OCI-LY1 (cell line): Measurements from ENCODE around the gene LSMEM2.

Experiments
- H2AFZ ChIP-seq: fragments of 200-600 bp; sonication (generic), shearing (Covaris generic); 2 replicates; pipeline ENCODE4 v1.6.0; 2014; ENCODE audit warnings: antibody characterized with exemption, mild to moderate bottlenecking, low read length
- H3F3A ChIP-seq: fragments of 200-600 bp; sonication (generic), shearing (Covaris generic); 2 replicates; pipeline ENCODE4 v1.6.0; 2014; ENCODE audit warnings: mild to moderate bottlenecking, antibody characterized with exemption, low read length, moderate library complexity; ENCODE audit not compliant: insufficient read depth
- H3K27ac ChIP-seq: fragments of 200-600 bp; sonication (generic); 2 replicates; pipeline ENCODE4 v1.5.1; 2014; ENCODE audit warnings: low read length, mixed run types, mild to moderate bottlenecking, low read depth; ENCODE audit not compliant: poor library complexity, severe bottlenecking
- H3K27me3 ChIP-seq: fragments of 200-600 bp; sonication (generic); 2 replicates; pipeline ENCODE4 v1.6.0; 2014; ENCODE audit warnings: antibody characterized with exemption, mild to moderate bottlenecking, low read length, moderate library complexity; ENCODE audit not compliant: insufficient read depth
- H3K36me3 ChIP-seq: fragments of 200-600 bp; sonication (generic); 2 replicates; pipeline ENCODE4 v1.6.1; 2014; ENCODE audit warnings: mild to moderate bottlenecking, antibody characterized with exemption, low read length, moderate library complexity, mixed read lengths; ENCODE audit not compliant: insufficient read depth
- H3K4me1 ChIP-seq: fragments of 200-600 bp; sonication (generic); 2 replicates; pipeline ENCODE4 v1.5.1; 2014; ENCODE audit warnings: mild to moderate bottlenecking, low read length, moderate library complexity; ENCODE audit not compliant: insufficient read depth, severe bottlenecking
- H3K4me2 ChIP-seq: fragments of 200-600 bp; sonication (generic), shearing (Covaris generic); 2 replicates; pipeline ENCODE4 v1.6.1; 2014; ENCODE audit warnings: low read length
- H3K4me3 ChIP-seq: fragments of 200-600 bp; sonication (generic); 2 replicates; pipeline ENCODE4 v1.5.1; 2014; ENCODE audit warnings: low read length, low read depth, mild to moderate bottlenecking, mixed read lengths; ENCODE audit not compliant: poor library complexity, severe bottlenecking
- H3K79me2 ChIP-seq: fragments of 200-600 bp; shearing (Covaris generic); 2 replicates; pipeline ENCODE4 v1.6.1; 2016; ENCODE audit warnings: mixed run types, low read length, mixed read lengths; ENCODE audit not compliant: insufficient read depth
- H3K9ac ChIP-seq: fragments of 200-600 bp; sonication (generic), shearing (Covaris generic); 2 replicates; pipeline ENCODE4 v1.6.1; 2014; ENCODE audit warnings: mild to moderate bottlenecking, low read length, mixed read lengths
- H3K9me2 ChIP-seq: fragments of 200-600 bp; sonication (generic), shearing (Covaris generic); 2 replicates; pipeline ENCODE4 v1.6.1; 2014; ENCODE audit warnings: low read depth, mild to moderate bottlenecking, low read length, mixed read lengths
- H3K9me3 ChIP-seq: fragments of 200-600 bp; shearing (Covaris generic); 2 replicates; pipeline ENCODE4 v1.6.1; 2014; ENCODE audit warnings: low read length, mixed read lengths
- H4K20me1 ChIP-seq: fragments of 200-600 bp; sonication (generic), shearing (Covaris generic); 2 replicates; pipeline ENCODE4 v1.6.0; 2016; ENCODE audit warnings: mild to moderate bottlenecking, low read length; ENCODE audit not compliant: insufficient read depth
- CTCF ChIP-seq: fragments of 200-600 bp; sonication (generic), shearing (Covaris generic); IDR thresholded peaks from 2 replicates; pipeline ENCODE4 v1.5.1; 2017; ENCODE audit warnings: mild to moderate bottlenecking, antibody characterized with exemption, low read length, moderate library complexity, mixed read lengths
- EZH2 ChIP-seq: fragments of 200-600 bp; sonication (generic), shearing (Covaris generic); IDR thresholded peaks from 2 replicates; pipeline ENCODE4 v1.8.0; 2017; ENCODE audit warnings: borderline replicate concordance, mixed run types, mild to moderate bottlenecking, antibody characterized with exemption, low read length, moderate library complexity, mixed read lengths

Gene LSMEM2

DNA sequence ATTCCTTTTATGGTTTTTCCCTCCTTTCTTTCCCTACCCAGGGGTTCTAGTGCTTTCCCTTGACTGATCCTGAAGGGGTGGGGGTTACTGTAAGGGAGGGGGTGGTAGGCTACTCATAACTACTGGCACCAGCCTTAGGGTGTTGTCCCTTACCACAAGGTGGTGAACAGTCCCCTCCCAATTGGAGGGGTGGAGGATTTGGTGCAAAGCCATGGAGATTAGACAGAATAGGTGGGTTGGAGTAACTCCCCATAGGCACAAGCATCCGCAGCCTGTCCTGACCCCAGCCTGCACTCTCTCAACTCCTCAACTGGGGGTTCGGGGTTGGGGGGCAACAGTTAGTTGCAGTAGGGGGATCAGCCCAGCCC is 46.2 kb downstream of the LSMEM2 start:
- TF ChIP-seq CTCF (no peak), EZH2 (no peak)
- Histone ChIP-seq H3K4me2 (no peak overlapping the region), H3K27ac (no peak overlapping the region), H4K20me1 (no peaks in the 10 kb centered on the region), H3K9me3 (no peaks in the 10 kb centered on the region), H3K4me1 (peaks cover 39% of the 10 kb centered on the region), H3K27me3 (no peaks in the 10 kb centered on the region), H3K4me3 (no peak overlapping the region), H2AFZ (no peak overlapping the region), H3K79me2 (peaks cover 7% of the 10 kb centered on the region; the same call in 1 of the 2 replicates), H3K36me3 (peaks cover 20% of the 10 kb centered on the region; the same call in 1 of the 2 replicates), H3K9ac (no peak overlapping the region), H3F3A (no peaks in the 10 kb centered on the region), H3K9me2 (no peaks in the 10 kb centered on the region)

DNA sequence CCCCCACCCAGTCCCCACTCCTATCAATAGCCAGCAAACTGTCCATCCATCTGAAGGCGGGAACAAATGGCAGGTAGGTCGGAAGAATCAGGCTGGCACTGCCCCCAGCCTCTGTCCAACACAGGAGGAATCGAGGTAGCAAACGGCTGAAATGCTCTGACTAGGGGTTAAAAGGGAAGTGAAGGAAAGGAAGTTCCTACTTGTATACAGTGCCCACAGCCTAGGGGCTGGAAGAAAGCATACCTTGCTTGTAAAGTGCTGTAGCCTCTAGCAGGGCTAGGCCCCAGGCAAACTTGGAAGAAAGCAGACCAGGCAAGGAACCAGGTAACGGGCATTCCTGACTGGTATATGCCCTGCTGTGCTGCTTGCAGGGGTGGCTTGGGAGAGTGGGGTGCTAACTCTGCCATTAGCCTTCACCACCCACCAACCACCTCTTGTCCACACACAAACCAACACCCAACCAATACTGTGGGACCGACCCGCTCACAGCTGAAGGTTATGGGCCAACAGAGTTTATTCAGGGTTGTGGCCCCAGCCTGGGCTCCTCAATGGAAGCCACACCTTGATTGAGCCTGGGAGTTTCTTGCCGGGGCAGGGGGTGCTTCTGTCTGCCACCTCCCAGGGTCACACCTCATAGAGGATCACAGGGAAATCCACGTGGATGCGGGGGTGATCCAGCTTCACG is 46.8 kb downstream of the LSMEM2 start:
- H3K4me1 ChIP-seq = peaks cover 34% of the 10 kb centered on the region
- H2AFZ ChIP-seq = no peak overlapping the region
- H3F3A ChIP-seq = no peaks in the 10 kb centered on the region
- H3K4me2 ChIP-seq = no peak overlapping the region
- H3K36me3 ChIP-seq = peaks cover 25% of the 10 kb centered on the region
- H3K9me2 ChIP-seq = no peaks in the 10 kb centered on the region
- no peak overlapping the region for H3K27ac ChIP-seq
- no peaks in the 10 kb centered on the region for H3K9me3 ChIP-seq
- H3K4me3 ChIP-seq = no peak overlapping the region
- TF ChIP-seq CTCF = no peak
- TF ChIP-seq EZH2 = no peak
- H3K27me3 ChIP-seq = no peaks in the 10 kb centered on the region
- peaks cover 7% of the 10 kb centered on the region; the same call in 1 of the 2 replicates for H3K79me2 ChIP-seq
- no peak overlapping the region for H3K9ac ChIP-seq
- H4K20me1 ChIP-seq = no peaks in the 10 kb centered on the region

- Histone ChIP-seq H2AFZ (no peak overlapping the region), H3K9me2 (no peaks in the 10 kb centered on the region), H3K4me3 (no peak overlapping the region), H3K4me2 (no peak overlapping the region), H3K9ac (no peak overlapping the region), H3K36me3 (peaks cover 31% of the 10 kb centered on the region), H3K27ac (no peak overlapping the region), H3K9me3 (no peaks in the 10 kb centered on the region), H3F3A (no peaks in the 10 kb centered on the region), H3K4me1 (peaks cover 32% of the 10 kb centered on the region), H3K79me2 (peaks cover 7% of the 10 kb centered on the region; the same call in 1 of the 2 replicates), H4K20me1 (no peaks in the 10 kb centered on the region), H3K27me3 (no peaks in the 10 kb centered on the region)
- TF ChIP-seq CTCF (no peak), EZH2 (no peak)
Measured at GRCh38 chr3:50326182-50326541, 47.3 kb downstream of the LSMEM2 start.
